Measurements from ENCODE around the gene MUS81.
A peak's percentile ranks its signal among the peaks of the same experiment; 100 is the strongest.
"Not testable (repeated sequence)": the region's sequence is repeated elsewhere in the genome, so short reads cannot be mapped to it uniquely, and the experiment has no call there.

The MUS81 gene

DNA sequence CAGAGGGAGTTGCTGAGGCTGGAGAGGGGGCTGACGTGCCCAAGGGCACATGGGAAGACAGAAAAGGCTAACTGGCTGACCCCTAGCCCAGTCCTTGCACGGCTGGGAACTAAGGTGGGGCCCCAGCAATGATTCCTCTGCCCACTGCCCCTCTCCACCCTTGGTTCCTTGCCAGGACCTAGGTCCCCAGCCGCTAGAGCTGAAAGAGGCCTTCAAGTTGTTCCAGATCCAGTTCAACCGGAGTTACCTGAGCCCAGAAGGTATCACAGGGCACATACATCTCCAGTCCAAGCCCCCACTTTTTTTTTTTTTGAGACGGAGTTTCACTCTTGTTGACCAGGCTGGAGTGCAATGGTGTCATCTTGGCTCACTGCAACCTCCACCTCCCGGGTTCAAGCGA lies 19.8 kb downstream of the MUS81 start:
- no peak for DNase-seq

DNA sequence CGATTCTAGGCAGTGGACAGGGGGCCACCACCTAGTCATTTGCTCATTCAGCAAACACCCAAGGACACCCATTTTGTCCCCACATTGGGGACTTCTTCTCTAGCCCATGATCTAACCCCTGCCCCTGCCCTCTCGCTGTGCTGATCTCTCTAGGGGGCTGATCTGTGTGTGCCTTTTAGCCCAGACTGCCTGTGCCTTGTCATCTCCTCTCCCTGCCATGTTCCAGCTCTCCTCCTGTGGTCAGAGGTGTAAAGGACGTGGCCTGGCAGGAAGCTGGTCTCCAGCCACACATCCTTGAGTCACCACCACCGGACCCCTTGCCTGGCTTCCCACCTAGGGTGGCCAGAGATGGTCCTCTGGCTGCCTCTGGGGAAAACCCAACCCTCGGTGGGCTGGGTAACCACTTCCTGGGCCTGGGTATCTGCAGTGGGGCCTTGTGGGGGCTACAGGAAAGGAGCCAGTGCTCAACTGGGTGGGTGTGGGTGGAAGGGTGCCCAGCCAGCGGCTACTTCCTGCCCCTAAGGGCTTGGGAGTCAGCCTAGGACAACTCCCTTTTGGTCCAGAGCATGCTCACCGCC lies 20.7 kb downstream of the MUS81 start:
- no peak for DNase-seq

DNA sequence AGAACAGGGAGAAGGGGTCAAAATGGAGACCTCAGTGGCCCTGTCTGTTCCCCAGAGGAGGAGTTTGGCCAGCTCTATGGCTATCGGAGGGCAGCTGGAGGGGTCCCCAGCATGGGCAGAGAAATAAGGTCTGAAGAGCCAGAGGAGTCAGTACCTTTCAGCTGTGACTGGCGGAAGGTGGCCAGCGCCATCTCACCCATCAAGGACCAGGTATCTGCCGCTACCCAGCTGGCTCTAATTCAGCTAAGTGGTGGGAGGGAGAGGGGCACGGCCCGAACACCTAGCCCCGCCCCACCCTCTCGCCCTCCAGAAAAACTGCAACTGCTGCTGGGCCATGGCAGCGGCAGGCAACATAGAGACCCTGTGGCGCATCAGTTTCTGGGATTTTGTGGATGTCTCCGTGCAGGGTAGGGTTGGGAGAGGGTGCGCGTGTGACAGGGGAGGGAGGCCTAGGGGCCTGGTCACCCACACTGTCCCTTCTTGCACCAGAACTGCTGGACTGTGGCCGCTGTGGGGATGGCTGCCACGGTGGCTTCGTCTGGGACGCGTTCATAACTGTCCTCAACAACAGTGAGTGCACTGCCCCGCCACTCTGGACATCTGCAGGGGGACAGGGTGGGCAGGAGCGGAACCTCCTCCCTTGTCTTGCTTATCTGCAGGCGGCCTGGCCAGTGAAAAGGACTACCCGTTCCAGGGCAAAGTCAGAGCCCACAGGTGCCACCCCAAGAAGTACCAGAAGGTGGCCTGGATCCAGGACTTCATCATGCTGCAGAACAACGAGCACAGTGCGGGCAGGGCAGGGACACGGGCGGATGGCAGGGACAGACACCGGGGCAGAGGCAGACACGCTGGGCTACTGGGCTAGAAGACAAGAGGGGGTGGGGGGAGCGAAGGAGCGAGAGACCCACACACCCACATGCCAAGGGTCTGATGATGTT lies 22.2 kb downstream of the MUS81 start:
- DNase-seq, result no peak

DNA sequence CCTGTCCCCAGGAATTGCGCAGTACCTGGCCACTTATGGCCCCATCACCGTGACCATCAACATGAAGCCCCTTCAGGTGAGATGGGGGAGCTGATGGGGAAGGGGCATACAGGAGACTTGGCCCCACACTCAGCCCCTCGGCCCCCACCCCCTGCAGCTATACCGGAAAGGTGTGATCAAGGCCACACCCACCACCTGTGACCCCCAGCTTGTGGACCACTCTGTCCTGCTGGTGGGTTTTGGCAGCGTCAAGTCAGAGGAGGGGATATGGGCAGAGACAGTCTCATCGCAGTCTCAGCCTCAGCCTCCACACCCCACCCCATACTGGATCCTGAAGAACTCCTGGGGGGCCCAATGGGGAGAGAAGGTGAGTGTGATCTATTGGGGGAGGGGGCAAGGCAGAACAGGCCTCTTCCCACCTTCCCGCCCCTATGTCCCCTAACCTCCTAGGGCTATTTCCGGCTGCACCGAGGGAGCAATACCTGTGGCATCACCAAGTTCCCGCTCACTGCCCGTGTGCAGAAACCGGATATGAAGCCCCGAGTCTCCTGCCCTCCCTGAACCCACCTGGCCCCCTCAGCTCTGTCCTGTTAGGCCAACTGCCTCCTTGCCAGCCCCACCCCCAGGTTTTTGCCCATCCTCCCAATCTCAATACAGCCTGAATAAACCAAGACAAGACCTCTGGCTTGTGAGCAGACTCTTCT lies 23.0 kb downstream of the MUS81 start:
- DNase-seq, result no peak

DNA sequence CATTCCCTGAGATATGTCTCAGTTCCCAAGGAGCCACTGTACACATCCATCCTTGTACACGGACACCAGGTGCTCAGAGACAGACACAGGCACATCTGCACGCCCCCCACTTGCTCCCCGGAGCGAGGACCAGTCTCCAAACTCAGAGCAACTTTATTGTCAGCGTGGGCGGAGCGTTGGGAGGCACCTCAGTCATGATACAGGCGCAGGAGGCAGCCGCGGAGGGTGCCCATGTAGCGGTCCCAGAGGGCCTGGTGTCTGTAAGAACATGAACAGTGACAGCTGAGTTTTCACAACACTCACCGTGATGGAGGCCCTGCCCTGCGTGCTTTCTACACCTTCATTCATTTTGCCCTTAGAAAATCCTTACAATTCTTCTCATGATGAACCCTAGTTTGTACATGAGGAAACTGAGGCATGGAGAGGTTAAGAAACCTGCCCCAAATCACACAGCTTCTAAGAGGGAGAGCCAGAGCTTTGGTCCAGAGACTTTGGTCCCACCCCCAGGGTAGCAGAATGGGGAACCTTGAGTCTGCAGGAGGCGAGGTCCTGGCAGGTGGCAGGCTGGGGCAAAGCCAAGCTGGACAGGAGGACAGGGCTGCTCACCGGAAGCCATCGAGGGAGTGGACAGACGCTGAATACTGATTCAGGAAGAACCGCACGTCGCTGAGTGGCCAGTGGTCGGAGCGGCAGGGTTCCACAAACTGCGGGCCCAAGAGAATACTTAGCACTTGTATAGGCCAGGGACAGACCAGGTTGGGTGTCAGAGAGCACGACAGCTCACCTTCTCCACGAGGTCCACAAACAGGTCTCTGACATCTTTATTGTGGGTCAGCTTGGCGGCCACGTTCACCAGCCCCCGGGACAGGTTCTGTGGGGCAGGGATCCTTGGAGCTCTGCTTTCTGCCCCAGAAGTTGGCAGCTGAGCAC lies 23.8 kb downstream of the MUS81 start:
- no peak for DNase-seq

DNA sequence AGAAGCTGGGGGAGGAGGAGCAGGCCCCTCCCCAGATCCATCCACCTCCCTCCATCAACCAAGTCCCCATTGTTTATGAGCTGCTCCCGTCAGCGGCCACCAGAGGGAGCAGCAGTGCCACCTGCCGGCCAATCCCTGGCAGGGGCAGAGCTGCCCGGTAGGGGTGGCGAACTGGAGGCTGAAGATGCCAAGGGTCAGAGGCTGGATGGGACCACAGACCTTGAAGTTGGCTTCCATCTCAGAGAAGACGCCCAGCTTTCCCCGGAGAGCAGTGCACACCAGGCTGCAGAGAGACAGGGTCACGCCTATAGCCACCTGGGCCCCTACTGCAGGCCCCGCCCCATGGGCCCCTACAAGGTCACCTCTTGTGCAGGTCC lies 24.5 kb downstream of the MUS81 start:
- peak; percentile 49 for DNase-seq

DNA sequence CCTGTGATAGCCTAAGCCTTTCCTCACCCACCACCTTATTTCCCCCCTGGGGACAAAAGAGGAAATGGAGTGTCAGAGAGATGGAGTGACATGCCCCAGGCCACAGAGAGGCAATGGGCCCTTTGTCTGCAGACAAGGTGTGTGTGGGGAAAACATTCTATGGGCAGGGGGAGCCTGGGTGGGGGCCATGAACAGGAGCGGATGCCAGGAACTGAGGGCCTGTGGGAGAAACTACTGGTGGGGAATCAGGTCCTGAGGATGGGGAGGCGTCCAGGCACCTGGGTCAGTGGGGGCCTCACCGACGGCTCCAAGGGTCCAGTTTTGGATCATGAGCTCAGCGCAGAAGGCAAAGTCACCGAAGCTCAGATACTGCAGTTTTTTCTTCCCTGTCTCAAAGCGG lies 25.0 kb downstream of the MUS81 start:
- DNase-seq, result no peak

DNA sequence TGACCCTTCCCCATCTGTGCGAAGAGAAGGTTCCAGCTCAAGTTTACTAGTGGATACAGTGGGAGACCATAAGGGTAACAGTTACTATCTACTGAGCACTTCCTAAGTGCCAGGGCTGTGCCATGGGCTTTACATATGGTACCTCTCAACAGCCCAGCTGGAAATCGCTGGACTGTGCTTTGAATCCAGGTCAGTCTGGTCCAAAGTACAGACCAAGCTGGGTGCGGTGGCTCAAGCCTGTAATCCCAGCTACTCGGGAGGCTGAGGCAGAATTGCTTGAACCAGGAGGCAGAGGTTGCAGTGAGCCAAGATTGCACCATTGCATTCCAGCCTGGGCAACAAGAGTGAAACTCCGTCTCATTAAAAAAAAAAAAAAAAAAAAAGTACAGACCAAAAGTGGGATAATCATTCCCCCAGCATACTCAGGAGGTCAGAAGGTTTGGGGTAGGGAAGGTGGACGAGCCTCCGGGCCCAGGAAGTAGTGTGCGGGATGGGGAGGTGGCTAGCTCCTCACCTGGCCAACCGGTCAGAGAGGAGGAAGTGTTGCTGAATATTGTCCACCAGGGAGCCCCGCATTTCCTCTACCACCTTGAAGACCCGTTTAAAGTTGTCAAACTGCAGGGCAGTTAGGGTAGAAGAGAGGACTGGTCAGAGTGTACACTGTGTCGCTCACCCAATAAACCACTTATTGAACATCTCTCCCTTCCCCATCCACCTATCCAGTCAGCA lies 25.7 kb downstream of the MUS81 start:
- DNase-seq, result no peak

DNA sequence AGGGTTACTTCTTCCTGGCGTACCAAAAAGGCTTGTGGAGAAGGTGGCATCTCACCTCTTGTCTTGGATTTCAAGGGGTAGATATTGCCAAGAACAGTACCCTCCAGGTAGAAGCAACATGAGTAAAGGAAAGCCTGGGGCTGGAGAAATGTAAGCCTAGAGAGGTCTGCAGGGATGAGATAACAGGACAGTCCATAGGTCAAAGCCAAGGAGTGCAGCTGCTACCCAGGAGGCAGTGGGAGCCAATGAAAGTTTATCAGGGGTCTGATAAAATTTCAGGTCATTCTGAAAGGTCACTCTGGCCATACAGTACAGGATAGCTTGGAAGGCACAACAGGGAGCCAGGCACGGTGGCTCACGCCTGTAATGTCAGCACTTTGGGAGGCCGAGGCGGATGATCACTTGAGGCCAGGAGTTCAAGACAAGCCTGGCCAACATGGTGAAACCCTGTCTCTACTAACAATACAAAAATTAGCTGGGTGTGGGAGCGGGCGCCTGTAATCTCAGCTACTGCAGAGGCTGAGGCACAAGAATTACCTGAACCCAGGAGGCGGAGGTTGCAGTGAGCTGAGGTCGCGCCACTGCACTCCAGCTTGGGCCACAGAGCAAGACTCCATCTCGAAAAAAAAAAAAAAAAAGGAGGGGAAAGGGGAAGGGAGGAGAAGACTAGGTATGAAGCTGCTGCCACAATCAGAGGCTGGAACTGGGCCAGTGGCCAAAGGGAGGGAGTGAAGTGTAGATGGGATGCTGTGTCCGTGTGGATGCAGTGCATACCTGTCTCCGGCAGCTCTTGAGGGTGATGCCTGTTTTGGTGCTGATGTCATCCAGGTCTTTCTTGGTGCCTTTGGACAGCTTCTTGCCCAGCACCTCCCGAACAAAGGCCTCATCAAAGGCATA lies 26.8 kb downstream of the MUS81 start:
- DNase-seq, result no peak

DNA sequence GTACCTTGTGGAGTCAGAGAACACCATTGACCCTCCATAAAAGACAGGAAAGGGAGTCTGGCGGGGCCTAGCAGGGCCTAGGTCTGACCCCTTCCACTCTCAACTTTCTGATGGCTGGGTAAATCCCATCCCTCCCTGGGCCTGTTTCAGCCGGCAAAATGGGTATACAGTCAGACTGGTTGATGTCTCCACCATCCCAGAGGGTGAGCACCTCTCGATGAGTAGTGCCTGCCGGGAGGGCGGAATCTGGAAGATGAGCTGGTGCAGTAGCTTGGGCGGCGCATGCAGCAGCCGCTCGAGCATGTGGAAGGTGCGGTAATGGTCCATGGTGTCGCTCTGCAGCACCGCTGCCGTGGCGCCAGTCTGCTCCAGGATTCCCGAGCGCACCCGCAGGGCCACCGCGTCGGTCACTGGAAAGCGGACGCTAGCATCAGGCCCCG lies 27.5 kb downstream of the MUS81 start:
- DNase-seq, result no peak

DNA sequence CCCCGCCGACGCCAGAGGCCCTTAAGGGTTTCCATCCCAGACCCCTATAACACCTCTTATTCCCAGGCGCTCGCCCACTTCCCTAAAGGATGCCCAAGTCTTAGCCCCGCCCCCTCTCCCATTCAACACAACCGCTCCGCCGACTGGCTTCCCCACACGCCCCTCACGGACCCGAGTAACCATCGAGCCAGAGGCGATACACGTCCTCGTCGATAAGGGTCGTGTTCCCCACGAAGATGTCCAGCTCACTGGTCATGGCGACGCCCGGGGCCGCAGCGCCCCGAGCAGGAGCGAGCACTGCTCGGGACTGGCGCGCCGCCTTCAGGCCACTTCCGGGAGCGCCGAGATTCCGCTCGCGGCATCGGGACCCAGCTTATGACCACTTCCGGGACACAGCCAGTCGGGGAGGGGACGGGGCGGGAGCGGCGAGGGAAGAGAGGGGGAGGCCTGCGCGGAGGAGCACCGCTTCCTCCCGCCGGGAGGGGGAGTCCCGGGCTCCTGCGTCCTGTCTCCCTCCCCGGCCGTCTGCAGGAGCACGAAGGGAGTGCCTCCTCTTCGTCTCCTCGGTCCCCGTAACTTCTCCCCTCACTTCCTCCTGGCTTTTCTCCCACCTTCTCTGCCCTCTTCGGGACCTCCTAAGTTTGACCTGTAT lies 28.1 kb downstream of the MUS81 start, which contains the start of gene FIBP:
FIBP (minus strand) TSS at position 309 of the 652 bp plus-strand sequence; CDS start at position 256, 53 bp downstream.
- peak; percentile 96 for DNase-seq

DNA sequence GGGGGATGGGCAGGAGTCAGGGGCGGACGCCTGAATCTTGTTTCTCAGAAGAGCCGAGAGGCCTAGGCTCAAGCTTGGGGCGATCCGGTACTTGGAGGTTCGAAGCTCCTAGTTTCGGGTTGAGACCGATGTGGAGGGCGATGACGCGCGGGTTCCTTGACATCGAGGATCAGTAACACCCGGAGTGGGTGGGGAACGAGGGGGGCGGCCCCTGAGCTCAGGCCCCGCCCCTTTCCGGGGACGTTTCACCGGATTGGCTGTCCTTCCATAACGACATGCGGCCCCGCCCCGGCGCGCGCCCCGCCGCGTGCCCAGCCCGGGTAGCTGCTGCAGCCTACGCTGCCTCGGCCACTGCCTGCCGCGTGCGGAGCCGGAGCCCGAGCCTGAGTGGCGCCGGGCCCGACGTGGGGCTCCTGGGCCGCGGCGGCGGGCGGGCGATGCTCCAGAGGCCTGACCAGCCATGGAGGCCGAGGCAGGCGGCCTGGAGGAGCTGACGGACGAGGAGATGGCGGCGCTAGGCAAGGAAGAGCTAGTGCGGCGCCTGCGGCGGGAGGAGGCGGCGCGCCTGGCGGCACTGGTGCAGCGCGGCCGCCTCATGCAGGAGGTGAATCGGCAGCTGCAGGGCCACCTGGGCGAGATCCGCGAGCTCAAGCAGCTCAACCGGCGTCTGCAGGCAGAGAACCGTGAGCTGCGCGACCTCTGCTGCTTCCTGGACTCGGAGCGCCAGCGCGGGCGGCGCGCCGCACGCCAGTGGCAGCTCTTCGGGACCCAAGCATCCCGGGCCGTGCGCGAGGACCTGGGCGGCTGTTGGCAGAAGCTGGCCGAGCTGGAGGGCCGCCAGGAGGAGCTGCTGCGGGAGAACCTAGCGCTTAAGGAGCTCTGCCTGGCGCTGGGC lies 30.3 kb downstream of the MUS81 start, which contains the start of gene CCDC85B:
CCDC85B (plus strand) TSS at position 350 of the 895 bp plus-strand sequence; CDS start at position 461, 111 bp downstream.
- DNase-seq, result peak; percentile 90

DNA sequence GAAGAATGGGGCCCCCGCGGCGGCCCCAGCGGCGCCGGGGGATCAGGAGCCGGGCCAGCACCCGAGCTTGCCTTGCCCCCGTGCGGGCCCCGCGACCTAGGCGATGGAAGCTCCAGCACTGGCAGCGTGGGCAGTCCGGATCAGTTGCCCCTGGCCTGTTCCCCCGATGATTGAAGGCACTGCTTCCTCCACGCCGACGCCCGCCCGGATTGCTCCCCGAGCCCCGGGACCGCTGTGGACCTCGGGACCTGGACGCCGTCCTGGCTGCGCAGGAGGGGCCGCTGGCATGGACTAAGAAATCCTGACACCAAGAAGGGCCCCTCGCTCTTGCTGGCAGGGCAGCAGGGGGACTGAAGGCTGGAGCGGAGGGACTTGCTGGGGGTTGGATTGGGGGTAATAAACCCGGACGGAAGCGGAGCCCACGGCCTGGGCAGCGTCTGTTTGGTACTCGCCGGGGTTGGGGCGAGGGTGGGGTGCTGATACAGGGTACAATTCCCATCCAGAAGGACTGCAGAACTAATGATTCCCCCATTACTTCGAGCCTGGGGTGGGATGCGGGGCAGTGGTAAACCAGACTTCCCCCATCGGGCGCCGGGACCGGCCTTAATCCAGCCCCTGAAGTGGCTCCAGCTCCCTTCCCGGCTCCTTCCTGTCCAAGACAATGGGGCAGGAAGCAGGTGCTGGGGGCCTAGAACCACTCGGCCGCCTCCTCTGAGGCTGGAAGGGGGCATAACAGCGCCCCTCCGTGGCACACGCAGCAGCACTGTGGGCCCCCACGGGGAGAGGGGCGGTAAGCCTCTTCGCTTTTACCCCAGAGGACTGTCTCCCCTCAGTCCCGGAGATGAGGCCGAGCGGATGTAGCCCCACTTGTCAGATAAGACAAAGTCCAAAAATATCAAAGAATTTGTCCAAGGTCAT lies 31.2 kb downstream of the MUS81 start:
- no peak for DNase-seq

DNA sequence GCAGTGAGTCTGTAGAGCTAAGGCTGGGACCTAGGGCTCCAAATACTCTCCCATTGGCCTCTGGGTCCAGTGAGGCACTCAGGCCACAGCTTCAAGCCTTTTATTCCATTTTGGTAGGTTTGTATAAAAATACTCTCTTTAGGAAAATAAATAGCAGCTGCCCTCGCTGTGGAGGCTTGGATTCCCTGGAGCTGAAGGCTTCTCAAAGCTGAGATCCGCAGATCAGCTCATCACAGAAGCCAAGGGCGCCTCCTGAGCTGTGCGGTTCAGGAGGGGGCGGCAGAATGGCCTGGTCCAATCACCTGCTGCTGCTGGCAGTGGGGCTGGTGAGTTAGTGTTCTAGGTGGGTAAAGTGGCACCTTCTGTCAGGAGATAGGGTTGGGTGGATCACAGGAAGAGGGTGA lies 31.9 kb downstream of the MUS81 start:
- DNase-seq, result not testable (repeated sequence)

DNA sequence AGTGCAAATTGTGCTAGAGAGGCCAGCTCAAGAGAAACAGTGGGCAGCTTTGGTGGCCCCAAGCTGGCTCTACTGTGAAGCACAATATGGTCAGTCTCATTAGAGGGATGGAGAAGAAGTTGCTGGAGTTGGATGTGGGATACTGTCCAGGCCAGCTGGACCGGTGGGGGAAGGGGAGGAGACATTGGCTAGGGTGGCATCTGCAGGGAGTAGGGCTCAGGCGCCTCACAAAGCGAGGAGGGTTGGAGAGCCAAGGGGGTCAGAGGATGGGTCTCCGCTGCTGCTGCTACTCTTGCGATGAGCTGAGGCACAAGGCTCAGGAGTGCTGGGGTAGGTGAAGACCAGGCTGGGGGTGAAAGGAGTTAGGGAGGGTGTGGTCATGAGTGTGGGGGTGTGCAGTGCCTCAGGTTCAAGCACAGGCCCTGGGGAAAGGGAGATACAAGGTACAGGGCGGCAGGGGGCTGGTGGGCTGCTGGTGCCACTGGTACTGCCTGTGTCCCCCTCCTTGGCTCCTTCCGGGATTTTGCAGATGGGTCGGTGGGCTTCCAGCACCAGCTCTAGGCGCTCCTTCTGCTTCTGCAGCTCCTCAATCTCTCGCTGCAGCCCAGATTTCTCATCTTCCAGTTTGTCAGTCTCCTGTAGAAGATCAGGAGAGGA lies 32.6 kb downstream of the MUS81 start:
- DNase-seq, result no peak

DNA sequence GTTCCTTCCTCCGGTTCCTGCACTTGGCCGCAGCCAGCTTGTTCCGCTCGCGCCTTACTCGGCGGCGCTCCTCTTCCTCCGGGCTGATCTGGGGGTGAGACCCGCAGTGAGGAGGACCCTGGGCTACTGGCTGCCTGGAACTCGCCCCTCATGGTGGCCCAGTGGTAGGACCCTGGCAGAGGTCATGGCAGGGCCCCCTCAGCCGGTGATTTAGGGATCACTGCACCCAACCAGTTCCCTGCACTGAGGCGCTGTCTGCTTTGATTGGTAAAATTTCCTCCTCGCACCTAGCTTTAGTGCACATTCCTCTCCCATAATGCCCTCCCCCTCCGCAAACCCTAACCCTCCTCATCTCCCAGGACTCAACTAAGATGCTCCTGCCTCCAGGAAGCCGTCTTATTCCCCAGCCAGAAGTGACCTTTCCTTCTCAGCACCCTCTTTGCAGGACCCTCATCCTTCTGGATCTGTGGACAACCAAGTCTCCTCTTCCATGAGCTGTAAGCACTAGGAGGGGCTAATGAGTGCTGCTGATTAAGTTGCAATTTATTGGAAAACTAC lies 33.9 kb downstream of the MUS81 start:
- DNase-seq, result no peak

DNA sequence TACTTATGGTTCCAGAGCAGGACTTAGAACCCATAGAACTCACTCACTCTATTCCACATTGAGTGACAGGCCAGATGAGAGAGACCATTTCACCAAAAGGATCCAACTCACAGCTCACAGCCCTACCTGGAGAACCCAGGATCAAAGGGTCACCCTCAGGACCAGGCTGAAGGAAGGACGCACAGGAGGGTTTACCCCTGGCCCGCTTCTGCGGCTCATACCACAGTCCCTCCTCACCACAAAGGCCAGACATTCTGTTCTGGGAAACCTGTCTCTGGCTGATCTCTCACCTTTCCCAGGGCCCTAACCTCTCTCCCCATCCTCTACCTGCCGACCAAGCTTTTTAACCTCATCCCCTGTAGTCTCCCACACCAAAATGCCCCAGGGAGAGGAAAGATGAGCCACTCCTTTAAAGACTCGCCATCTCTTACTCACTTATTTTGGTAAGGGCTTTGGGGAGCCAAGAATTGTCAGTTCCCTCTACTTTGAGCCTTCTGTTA lies 35.3 kb downstream of the MUS81 start:
- no peak for DNase-seq
